HG02642 (cell line): ENCODE measurements around the gene PTGS1.
"Not testable (repeated sequence)": the region's sequence is repeated elsewhere in the genome, so short reads cannot be mapped to it uniquely, and the experiment has no call there.

Source experiments
- ATAC-seq: cut with Tn5 transposase; IDR thresholded peaks from one replicate; pipeline ENCODE4 v1.9.1; 2021; ENCODE audit warnings: mild to moderate bottlenecking; ENCODE audit not compliant: unreplicated experiment, poor library complexity

PTGS1 gene

GRCh38 chr9:122370869-122371755, at the start of gene PTGS1:
Gene PTGS1 (plus strand): TSS chr9:122371024. CDS start chr9:122371085, 61 bp downstream.
- ATAC-seq: peak; percentile 65

DNA sequence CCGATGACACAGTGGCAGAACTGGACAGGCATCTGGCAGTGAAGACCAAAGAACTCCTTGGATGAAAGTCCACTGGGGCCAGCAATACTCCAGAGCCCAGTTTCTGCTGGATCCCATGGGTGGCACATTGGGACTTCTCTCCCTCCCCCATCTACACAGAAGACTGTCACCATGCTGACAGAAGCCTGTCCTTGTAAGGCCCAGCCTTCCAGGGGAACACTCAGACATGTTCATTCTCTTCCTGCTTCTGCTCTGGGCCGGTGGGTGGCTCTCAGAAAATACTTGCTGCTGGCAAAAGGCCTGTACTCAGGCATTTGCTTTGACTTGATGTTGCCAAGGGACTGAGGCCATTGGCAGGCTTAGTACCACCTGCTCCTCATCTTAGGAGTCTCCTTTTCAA, 48.3 kb upstream of the PTGS1 start:
- no peak for ATAC-seq

DNA sequence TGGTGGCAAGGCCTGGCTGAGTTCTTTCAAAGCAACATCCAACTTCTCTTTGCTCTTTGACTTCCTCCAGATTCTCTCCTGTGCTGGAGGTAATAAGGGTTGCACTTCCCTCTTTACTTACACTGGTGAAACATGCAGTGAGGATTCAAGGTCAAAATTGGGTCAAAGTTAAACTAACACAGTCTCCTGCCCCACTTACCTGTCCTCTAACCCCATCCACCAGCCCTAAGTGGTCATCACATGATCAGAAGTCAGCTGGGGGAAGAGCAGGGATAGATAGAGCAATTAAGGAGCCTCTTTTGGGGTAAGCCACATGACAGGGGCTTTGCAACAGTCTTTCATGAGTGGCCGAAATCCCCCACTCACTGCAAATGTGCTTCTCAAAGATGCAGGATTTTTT, 46.2 kb upstream of the PTGS1 start:
- ATAC-seq: not testable (repeated sequence)

- no peak for ATAC-seq
Observed at GRCh38 chr9:122325124-122325523, 45.7 kb upstream of the PTGS1 start.

DNA sequence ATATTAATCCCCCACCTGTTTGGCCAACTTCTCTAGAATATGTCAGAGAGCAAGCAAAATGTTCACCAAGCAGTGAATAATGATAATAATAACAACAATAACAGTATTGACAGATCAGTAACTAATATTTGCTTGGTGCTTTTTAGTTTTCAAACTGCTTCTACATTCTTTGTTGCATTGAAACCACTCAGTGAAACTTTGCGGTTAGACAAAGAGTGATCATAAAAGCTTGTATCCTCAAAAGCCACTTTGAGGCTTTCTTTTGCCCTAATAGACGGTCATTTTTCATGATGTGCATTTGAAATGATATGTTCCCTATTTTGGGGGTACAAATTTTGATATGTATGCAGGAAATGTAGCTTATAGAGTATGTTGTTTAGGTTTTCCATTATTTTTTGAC, 43.6 kb upstream of the PTGS1 start:
- no peak for ATAC-seq

DNA sequence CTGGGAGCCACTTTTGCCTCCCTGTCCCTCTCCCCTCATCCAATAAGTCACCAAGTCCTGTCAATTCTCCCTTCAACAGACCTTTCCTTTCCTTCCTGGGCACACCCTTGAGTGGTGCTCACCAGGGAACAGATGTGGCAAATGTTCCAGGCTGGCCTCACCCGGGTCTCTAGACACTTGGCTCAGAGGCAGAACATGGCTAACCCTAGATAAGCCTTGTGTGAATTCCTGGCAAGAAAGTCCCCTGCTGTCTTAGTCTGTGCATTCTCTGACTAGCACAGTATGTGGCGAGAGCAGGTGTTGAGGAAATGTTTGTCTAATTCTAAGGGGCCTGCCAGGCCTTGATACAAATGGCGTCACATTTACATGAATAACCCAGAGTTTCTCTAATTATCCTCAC, 41.2 kb upstream of the PTGS1 start:
- ATAC-seq: no peak

DNA sequence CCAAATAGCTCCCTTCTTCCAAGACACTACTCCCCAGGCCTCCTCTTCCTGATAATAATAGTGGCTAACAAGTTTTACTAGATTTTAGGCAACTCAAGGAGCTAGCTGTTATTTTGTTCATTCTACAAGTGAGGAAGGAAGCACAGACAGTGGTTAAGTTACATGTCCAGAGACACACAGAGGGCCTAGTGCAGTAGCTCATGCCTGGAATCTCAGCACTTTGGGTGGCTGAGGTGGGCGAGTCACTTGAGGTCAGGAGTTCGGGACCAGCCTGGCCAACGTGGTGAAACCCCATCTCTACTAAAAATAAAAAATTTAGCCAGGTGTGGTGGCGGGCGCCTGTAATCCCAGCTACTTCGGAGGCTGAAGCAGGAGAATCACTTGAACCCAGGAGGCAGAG, 40.4 kb upstream of the PTGS1 start:
- not testable (repeated sequence) for ATAC-seq

DNA sequence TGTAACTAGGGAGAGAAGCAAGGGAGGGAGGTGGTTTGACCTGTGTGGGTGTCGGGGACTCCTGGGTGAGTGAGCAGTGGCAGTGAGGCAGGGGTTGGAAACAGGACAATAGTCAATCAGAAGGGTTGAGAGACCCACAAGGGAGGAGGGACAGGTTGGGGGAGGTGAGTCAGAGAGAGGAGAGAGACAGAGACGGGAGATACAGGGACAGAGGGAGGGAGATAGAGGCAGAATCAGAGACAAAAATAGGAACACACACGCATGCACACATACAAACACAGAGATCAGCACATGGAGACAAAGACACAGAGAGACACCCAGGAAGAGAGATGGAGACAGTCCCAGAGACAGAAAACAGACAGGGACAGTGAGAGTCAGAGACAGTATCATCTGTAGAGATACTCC, 39.3 kb upstream of the PTGS1 start:
- ATAC-seq: no peak

DNA sequence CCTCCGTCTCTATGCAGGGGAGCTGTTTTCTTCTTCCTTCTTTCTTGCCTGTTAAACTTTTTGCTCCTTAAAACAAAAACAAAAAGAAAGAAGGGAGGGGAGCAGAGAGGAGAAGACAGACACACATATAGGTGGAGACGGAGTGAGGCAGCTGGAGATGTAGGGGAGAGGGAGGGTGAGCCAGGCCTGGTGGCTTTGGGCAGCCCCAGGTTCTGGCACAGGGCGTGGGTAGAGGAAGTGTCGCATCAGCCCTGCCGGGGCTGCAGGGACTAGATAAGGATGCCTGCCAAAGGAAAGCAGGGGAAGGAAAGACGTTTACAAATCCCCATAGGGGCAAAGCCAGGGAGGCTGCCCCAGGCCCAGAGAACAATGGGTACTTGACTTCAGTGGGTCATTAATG, 38.7 kb upstream of the PTGS1 start:
- no peak for ATAC-seq

GRCh38 chr9:122332644-122333043, 38.2 kb upstream of the PTGS1 start:
- no peak for ATAC-seq

- ATAC-seq: no peak
Observed at GRCh38 chr9:122333169-122333808, 37.5 kb upstream of the PTGS1 start.

- no peak for ATAC-seq
Observed at GRCh38 chr9:122334916-122335315, 35.9 kb upstream of the PTGS1 start.

DNA sequence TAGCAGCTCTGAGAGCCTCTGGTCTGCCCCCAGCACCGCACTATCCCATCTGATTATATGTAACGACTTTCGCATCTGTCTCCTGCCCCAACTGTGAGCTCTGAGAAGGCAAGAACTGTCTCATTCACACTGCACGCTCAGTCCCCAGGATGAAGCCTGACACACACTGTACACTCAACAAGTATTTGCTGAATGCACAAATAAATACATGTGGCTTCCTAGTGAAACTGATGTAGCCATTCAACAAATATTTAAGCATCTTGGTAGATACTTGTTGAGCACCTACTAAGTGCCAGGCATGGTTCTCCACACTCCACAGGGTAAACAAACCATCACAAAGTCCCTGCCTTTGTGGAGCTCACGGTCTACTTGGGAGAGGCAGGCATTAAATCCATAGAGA, 34.6 kb upstream of the PTGS1 start:
- ATAC-seq: no peak

- ATAC-seq: no peak
Observed at GRCh38 chr9:122336866-122337555, 33.8 kb upstream of the PTGS1 start.

DNA sequence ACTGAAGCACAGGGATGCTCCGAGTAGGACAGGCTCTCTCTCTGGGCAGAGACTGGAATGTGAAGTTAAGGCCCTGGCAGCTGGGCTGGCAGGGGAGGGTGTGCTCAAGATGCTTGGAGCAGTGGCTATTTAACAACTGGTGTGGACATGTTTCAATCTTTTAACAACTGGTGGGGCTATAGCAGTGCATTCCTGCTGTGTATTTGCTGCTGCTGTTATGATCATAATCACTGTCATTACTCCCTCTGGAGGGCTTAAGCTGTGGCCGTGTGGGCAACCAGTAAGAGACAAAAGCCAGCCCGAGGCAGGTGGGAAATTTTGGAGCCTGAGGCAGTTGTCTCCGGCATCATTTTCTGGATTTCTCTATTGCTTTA, 33.3 kb upstream of the PTGS1 start:
- ATAC-seq: no peak

DNA sequence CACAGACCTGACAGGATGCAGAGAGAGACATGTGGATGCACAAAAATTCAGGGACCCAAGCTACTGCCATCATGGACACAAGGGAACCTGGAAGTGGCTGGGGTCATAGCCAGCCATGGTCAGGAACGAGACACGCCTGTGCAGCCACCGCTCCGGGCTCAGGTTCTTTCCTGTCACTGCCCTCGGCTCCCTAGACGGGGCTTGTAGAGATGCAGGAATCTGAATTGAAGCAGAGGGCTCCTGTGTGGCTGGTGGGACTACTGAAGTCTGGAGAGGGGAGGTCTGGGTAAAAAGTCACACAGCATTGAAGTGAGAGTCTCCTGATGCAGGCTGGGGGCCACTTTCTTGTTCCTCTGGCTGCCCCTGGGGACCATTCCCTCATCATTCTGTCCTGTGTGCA, 32.3 kb upstream of the PTGS1 start:
- ATAC-seq: no peak

GRCh38 chr9:122338994-122339393, 31.8 kb upstream of the PTGS1 start:
- ATAC-seq: no peak

- ATAC-seq: no peak
Observed at GRCh38 chr9:122339579-122339978, 31.2 kb upstream of the PTGS1 start.

GRCh38 chr9:122340161-122340560, 30.7 kb upstream of the PTGS1 start:
- ATAC-seq: no peak

DNA sequence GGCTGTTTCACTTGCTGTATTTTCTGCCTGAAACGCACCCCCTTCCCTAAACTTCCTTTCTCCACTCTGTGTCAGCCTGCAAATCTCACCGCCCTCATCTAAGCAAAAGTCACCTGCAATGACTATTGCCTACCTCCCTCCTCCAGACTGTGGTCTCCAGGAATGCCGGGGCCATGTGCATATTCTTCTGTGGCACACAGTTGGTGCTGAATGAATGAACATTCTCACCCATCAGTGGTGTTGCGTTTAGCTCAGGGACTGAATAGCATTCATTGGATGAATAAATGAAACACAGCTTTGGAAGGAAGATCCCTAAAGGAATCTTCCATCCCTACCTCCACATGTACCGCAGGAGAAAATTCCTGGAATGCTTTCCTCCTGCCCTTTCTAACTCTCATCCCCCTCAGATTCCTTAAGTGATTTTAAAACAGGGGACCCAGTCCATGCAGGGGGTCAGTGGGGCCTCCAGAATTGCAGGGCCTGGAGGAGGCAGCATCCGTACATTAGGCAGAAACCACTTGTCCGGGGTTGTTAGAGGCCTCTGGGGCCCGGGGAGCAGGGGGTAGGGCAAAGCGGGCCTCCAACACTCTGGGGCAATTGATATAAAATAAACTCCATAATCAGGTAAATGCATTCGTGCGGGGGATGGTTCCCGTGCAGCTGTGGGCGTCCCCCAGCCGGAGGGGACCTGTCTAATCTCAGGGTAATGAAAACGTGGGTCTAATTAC, 28.3 kb upstream of the PTGS1 start:
- no peak for ATAC-seq
